ENCODE results near the gene ZNF521. TPM values are rescaled to one million over a fixed set of nuclear protein-coding genes. Genes with fewer than 3 reads are reported as not detected.

ZNF521 gene
- total RNA-seq, 1 donor from 2014 or later = 75.1 TPM

- Mint-ChIP-seq H3K27ac (no peak overlapping the region), H3K9me3 (no peaks in the 10 kb centered on the region), H3K36me3 (peaks cover 6% of the 10 kb centered on the region)
Observed at GRCh38 chr18:25236736-25237135, 115.2 kb downstream of the ZNF521 start.

GRCh38 chr18:25235401-25236042 lies 116.4 kb downstream of the ZNF521 start:
- DNase-seq (ENCODE audit: extremely low spot score, unreplicated experiment) = no peak
- Mint-ChIP-seq H3K4me3 (no peak overlapping the region), H3K27me3 (peaks cover 4% of the 10 kb centered on the region), H3K36me3 (no peaks in the 10 kb centered on the region), H3K9me3 (no peaks in the 10 kb centered on the region), H3K4me1 (ENCODE audit: unreplicated experiment) (peaks cover 21% of the 10 kb centered on the region), H3K27ac (no peak overlapping the region)
- TF ChIP-seq, protein P1, sequence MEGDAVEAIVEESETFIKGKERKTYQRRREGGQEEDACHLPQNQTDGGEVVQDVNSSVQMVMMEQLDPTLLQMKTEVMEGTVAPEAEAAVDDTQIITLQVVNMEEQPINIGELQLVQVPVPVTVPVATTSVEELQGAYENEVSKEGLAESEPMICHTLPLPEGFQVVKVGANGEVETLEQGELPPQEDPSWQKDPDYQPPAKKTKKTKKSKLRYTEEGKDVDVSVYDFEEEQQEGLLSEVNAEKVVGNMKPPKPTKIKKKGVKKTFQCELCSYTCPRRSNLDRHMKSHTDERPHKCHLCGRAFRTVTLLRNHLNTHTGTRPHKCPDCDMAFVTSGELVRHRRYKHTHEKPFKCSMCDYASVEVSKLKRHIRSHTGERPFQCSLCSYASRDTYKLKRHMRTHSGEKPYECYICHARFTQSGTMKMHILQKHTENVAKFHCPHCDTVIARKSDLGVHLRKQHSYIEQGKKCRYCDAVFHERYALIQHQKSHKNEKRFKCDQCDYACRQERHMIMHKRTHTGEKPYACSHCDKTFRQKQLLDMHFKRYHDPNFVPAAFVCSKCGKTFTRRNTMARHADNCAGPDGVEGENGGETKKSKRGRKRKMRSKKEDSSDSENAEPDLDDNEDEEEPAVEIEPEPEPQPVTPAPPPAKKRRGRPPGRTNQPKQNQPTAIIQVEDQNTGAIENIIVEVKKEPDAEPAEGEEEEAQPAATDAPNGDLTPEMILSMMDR (conservative IDR thresholded peaks at IDR 0.05) = no peak

More at GRCh38 chr18:25236736-25237135, 115.2 kb downstream of the ZNF521 start:
- TF ChIP-seq, protein P1 (conservative IDR thresholded peaks at IDR 0.05) = no peak
- DNase-seq (ENCODE audit: extremely low spot score, unreplicated experiment) = no peak
- Mint-ChIP-seq H3K4me1 (ENCODE audit: unreplicated experiment) (peaks cover 21% of the 10 kb centered on the region), H3K4me3 (no peak overlapping the region), H3K27me3 (no peaks in the 10 kb centered on the region)

DNA sequence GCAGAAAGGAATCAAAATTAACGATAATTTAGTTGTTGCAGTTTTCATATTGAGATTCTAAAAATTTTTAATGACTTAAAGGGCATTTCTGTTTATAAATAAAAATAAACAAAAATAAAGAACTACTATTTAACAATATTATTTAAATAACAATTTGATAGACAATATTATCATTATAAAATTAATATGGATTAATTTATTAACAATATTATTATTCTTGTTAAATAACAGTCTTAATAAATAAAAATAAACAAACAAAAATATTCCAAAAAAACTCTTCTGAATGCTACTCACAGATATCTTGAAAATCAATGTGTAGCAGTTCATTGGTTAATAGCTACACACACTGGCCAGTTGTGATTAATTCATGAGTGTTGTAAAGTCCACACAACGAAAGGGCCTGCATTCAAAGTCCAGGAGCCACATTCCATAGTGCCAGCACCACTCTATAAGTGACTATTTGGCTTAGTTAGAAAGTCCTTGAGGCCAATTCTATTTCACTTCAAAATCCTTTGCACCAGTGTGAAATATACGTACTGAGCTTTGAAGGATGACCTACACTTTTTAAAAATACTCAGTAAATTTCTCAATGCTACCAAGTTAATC lies 117.1 kb downstream of the ZNF521 start:
- Mint-ChIP-seq H3K27ac (no peak overlapping the region), H3K9me3 (no peaks in the 10 kb centered on the region), H3K4me3 (no peak overlapping the region), H3K4me1 (ENCODE audit: unreplicated experiment) (peaks cover 21% of the 10 kb centered on the region), H3K27me3 (peaks cover 4% of the 10 kb centered on the region), H3K36me3 (no peaks in the 10 kb centered on the region)
- TF ChIP-seq, protein P1 (conservative IDR thresholded peaks at IDR 0.05) = no peak
- no peak for DNase-seq (ENCODE audit: extremely low spot score, unreplicated experiment)

DNA sequence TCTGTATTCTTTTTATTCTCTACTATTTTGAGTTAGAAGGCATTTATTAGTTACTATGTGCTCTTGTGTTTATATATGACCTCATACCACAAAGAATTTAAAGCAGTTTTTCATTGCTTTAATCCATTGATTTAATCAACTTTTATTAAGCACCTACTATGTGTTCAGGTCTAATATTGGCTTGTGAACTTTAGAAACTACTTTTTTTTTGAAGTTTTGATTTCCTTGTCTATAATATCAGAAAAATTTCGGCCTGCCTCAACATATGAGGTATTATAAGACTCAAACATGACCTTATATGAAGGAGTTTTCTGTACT lies 117.7 kb downstream of the ZNF521 start:
- no peaks in the 10 kb centered on the region for H3K9me3 Mint-ChIP-seq
- TF ChIP-seq, protein P1 (conservative IDR thresholded peaks at IDR 0.05) = no peak
- no peak overlapping the region for H3K27ac Mint-ChIP-seq
- DNase-seq (ENCODE audit: extremely low spot score, unreplicated experiment) = no peak
- H3K4me1 Mint-ChIP-seq (ENCODE audit: unreplicated experiment) = peaks cover 22% of the 10 kb centered on the region
- peaks cover 4% of the 10 kb centered on the region for H3K27me3 Mint-ChIP-seq
- no peaks in the 10 kb centered on the region for H3K36me3 Mint-ChIP-seq
- no peak overlapping the region for H3K4me3 Mint-ChIP-seq

GRCh38 chr18:25233528-25234321 lies 118.2 kb downstream of the ZNF521 start:
- DNase-seq (ENCODE audit: extremely low spot score, unreplicated experiment) = no peak
- Mint-ChIP-seq H3K4me3 (no peak overlapping the region), H3K4me1 (ENCODE audit: unreplicated experiment) (peaks cover 28% of the 10 kb centered on the region), H3K27ac (no peak overlapping the region), H3K27me3 (peaks cover 7% of the 10 kb centered on the region), H3K36me3 (no peaks in the 10 kb centered on the region), H3K9me3 (no peaks in the 10 kb centered on the region)
- TF ChIP-seq, protein P1 (conservative IDR thresholded peaks at IDR 0.05) = no peak
